ENCODE measurements around the gene SLC1A3.
A peak's percentile ranks its signal among the peaks of the same experiment; 100 is the strongest.
"Not testable (repeated sequence)": the region's sequence is repeated elsewhere in the genome, so short reads cannot be mapped to it uniquely, and the experiment has no call there.

Gene SLC1A3

GRCh38 chr5:36606428-36607113 lies at the start of gene SLC1A3:
Gene SLC1A3, plus strand, starts transcription at chr5:36606606. Its CDS starts 1,818 bp downstream, at chr5:36608424.
- DNase-seq (ENCODE audit: low spot score): peak; percentile 27

DNA sequence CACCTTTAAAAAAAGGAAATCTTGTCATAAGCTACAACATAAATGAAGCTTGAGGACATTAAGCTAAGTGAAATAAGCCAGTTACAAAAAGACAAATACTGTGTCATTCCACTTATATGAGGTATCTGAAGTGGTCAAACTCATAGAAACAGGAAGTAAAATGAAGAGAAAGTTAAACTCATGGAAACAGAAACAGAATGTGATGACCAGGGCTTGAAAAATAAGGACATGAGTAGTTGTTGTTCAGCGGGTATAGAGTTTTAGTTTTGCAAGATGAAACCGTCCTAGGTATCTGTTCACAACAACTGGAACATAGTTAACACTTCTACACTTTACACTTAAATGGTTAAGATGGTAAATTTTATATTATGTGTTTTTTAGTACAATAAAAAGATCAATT lies 47.8 kb upstream of the SLC1A3 start:
- no peak for DNase-seq (ENCODE audit: low spot score)

- DNase-seq (ENCODE audit: low spot score): no peak
These were observed 44.8 kb upstream of the SLC1A3 start for GRCh38 chr5:36561601-36562000.

- no peak for DNase-seq (ENCODE audit: low spot score)
These were observed 36.9 kb upstream of the SLC1A3 start for GRCh38 chr5:36569491-36569890.

DNA sequence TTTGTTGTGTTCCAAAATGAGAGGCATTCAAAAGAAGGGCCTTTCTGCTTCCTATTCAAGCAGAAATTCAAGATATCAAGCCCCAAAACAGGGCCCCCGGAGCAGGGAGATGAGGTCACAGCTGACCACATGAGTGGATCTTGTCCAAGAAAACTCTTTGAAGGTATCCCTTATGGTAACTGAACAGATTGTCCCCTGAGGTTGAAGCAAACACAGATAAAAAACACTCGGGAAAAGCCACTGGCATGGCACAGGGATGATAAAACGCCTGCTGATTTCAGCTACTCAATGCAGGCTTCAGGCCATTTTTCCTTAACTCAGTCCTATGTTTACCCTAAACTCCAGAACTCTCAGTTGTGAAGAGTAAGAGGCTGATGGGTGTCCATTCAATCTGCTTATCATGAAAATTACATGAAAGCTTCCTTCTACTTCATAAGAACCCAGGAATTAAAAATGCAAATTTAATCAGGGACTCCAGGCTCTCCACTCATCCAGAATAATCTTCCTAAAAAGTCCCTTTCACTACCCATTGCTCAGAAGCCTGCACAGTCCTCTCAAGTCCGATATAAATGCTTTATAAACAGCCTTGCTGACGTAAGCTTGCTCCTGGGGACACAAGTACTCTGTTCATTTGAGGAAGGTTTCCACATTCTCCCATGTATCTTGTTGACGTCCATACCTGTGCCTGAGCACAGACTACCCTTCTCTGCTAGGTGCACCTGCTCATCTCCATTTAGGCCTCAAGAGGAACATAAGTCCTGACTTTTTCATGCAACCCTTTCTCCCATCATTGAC lies 35.9 kb upstream of the SLC1A3 start:
- no peak for DNase-seq (ENCODE audit: low spot score)

DNA sequence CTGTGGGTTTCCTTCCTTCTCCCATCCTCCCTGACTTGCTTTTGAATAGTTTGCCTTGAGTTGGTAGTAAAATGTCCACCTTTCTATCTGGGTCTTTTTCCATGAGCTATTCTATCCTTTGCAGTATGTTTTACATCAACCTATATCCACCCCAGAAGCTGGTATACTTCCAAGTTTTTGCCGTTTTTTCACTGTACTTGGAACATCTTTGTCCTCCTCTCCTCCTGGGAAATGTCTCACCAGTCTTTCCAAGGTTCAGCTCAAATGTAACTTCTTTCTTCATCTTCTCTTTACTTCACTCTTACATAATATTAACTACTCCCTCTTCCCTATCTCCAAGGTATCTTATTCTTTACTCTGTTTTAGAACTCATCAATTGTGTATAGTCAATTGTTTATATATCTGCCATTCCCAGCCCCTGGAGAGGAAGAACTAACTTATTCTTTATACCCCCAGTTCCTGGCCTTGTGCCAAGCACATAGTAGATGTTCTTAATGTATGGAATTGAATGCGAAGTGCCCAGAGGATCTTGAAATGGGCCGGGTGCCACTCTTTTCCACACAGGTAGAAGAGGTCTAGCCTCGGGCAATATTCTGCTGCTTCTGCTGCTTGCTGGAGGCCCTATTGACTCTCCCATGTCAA lies 34.9 kb upstream of the SLC1A3 start:
- DNase-seq (ENCODE audit: low spot score): no peak

DNA sequence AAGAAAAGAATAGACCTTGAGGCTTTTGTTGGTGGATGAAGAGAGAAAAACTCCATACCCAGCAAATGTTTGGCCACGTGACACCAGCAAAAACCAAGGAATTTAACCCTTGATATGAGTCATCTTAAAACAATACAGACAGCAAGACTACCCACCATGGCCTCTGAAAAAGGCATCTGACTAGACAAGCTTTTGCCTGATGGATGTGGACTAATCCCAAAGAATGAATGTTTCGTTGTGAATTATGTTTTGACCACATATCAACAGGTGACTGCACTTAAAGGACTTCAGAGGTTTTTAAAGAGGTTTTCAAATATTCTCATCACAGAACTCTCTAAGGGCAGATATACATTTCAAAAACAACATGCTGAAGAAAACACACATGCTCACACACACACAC lies 33.0 kb upstream of the SLC1A3 start:
- DNase-seq (ENCODE audit: low spot score): peak; percentile 7

DNA sequence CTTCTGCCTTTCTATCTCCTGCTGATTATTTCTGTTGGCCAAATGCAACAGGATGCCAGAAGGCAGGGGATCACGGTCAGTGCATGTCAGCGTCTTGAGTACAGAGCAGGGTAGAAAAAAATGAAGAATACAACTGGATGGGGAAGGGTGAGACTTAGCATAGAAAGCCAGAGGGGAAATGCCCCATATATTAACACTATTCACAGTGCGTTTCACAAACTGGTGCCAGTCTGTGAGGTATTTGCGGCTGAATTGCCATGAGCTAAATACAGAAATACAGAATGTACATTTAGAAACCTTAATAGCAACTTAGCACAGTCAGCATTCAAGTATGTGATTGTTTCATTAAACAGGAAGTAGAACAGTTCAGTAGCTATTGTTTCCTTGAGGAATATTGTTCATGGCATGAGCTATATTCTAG lies 31.0 kb upstream of the SLC1A3 start:
- DNase-seq (ENCODE audit: low spot score): no peak

GRCh38 chr5:36576721-36577120 lies 29.7 kb upstream of the SLC1A3 start:
- DNase-seq (ENCODE audit: low spot score): no peak

DNA sequence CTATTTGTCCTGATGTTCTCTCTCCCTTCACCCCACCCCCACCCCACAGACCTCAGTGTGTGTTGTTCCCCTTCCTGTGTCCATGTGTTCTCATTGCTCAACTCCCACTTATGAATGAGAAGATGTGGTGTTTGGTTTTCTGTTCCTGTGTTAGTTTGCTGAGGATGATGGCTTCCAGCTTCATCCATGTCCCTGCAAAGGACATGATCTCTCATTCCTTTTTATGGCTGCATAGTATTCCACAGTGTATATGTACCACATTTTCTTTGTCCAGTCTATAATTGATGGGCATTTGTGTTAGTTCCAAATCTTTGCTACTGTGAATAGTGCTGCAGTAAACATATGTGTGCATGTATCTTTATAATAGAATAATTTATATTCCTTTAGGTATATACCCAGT lies 26.5 kb upstream of the SLC1A3 start:
- DNase-seq (ENCODE audit: low spot score): not testable (repeated sequence)

DNA sequence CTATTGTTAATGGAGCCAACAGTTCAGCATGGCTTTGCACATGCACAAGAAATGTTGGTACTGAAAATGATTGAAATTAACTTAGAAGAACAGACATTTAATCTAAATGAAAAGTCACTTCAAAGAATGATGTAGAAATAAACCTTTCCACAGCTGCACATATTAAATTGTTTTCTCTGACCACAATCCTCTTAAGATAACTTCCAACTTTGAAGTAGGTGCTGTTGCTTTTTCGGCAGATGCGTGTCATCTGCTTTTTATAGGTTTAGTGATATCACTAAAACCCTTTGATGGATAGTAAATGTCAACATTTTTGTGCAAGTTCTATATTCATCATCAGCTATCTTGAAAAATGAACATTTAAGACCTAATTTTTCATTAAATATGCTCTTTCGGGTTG lies 25.3 kb upstream of the SLC1A3 start:
- DNase-seq (ENCODE audit: low spot score): no peak

GRCh38 chr5:36584009-36584875 lies 22.2 kb upstream of the SLC1A3 start:
- DNase-seq (ENCODE audit: low spot score): no peak

DNA sequence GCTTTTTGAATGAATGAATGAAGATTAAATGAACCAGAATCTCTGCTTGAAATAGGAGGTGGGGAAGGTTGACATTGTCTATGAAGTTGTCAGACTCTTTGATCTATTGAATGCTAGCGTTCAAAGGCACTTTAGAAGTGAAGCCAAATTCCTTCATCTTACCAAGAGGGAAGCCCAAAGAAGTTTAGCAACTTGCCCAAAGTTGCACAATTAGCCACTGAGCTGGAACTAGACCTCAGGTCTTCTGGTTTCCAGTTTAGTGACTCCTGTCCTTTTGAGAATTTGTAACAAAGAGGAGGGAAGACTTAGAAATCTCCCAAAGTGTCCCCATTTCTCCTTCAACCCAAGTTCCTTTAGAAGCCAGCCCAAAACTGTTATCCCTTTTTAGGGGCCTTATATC lies 20.7 kb upstream of the SLC1A3 start:
- no peak for DNase-seq (ENCODE audit: low spot score)

- DNase-seq (ENCODE audit: low spot score): no peak
These were observed 19.1 kb upstream of the SLC1A3 start for GRCh38 chr5:36587354-36587753.

DNA sequence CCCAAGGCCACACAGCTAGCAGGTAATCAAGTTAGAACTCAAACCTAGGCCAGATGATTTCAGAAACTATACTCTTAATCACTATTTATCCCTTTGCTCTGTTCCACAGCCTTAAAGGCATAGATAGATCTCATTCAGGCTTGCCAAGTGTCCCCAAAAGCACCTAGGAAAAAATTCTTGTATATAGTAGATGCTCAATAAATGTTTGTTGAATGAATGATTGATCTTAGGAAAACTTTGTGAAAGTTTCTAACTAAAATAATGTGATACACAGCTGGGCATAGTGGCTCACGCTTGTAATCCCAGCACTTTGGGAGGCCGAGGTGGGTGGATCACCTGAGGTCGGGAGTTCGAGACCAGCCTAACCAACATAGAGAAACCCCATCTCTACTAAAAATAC lies 16.7 kb upstream of the SLC1A3 start:
- DNase-seq (ENCODE audit: low spot score): not testable (repeated sequence)

DNA sequence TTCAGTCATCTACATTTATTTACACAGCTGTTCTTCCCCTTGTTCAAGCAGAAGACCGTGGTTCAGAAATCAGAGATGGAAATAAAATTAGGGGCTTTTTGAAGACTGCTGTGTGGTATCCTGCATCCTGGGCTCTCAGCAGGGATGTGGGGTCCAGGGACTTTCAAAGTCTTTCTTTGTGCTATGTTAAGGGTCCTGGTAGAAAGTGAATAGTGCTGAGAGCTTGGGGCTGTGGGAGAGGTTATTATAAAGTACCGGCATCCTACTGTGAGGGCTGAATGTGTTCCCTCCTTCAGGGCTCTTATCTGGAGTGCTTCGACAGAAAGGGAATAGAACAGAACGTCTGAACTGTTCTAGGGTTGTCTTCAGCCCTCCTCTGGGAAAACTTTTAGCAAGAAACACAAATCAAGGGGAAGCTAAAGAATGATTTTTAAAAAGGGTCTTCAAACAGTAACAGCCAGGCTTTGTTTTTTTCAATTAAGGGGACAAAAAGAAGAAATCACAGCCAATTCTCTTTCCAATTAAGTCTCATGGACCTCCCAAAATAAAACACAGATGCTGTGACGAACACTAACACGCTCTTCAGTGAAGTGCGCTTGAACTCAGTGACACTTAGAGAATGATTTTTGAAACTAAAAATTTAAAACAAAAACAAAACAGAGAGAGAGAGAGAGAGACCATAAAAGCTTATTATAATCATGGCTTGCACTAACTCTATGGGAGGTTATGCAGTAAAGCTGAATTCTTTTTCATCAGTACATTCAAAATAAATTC lies 15.7 kb upstream of the SLC1A3 start:
- no peak for DNase-seq (ENCODE audit: low spot score)

DNA sequence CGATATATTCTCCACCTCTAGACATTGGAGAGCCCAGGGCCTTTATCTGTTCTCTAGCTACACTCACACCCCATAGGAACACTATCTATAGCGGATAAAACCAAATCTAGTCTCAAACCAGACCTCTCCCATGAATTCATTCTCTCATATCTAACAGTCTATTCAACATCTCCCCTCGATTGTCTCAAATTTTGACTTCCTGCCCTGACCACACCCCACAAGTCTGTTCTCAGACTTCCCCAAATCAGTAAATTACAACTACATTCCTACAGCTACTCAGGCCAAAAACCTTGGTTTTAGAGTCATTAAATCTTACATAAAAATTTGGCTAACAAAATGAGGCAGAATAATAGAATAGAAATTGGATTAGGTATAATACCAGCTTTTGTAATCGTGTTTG lies 12.5 kb upstream of the SLC1A3 start:
- DNase-seq (ENCODE audit: low spot score): no peak

DNA sequence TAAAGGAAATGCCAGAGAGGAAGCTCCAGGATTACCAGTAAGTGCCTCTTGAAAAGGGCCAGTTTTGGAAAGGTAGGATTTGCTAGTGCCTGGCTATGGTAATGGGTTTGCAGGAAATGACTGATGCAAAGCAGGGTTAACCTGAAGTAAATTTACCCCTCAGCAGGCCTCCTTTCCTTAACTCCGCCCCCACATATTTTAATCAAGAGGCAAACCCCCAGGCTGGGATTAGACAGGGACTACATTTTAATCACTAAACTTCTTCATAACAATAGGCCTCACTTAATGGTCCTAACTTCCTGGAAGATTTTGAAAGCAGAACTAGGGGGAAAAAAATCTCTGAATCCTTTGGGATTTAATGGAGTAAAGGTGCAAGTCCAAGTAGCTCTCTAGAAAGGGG lies 10.2 kb upstream of the SLC1A3 start:
- no peak for DNase-seq (ENCODE audit: low spot score)

DNA sequence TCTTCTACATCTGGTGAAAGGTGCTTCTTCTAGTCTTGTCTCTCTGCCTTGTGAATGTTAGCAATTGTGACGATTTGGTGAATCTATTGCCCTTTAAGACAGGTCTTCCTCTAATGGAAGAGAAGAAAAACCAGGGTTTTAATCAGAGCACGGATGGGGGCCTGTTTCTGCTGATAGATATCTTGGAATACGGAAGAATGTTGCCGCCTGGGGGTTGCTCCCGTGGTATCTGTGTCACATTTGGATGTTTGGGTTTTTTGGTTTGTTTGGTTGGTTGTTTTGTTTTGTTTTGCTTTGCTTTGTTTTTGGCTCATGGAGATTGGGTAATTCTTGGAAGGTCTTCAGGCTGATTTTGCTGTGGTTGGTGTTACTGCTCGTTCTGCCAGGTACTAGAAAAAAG lies 9.7 kb upstream of the SLC1A3 start:
- DNase-seq (ENCODE audit: low spot score): no peak

GRCh38 chr5:36598045-36598444 lies 8.4 kb upstream of the SLC1A3 start:
- DNase-seq (ENCODE audit: low spot score): no peak

GRCh38 chr5:36599986-36600779 lies 6.2 kb upstream of the SLC1A3 start:
- DNase-seq (ENCODE audit: low spot score): no peak

Measured in hepatic stellate cell (primary cell).